H1 (cell line): Measurements from ENCODE around the gene RAB30. TPM values are rescaled to one million over a fixed set of nuclear protein-coding genes. Genes with fewer than 3 reads are reported as not detected.

Source experiments
- CTCF ChIA-PET: fragments of 300-600 bp; sonication (Branson Sonifier 250); formaldehyde crosslinking; loops from one replicate; lab custom pipeline; 2021; ENCODE audit not compliant: partially characterized antibody; lab: Charles Lee
- POLR2A ChIA-PET: fragments of 300-600 bp; sonication (Branson Sonifier 250); formaldehyde crosslinking; loops from one replicate; lab custom pipeline; 2021; ENCODE audit warnings: inconsistent platforms; ENCODE audit not compliant: partially characterized antibody; lab: Charles Lee
- DNase-seq, 2 experiments: peaks; one replicate each; pipeline versions ENCODE4 v3.0.0 to v3.0.0-alpha.2; 2010 to 2022; ENCODE audit warnings: low spot score in 2 of 2, low read depth in 1 of 2, mixed read lengths in 1 of 2
- FAIRE-seq: peaks from 2 replicates; lab custom pipeline; 2011; peaks lifted over from hg19 to GRCh38; lab: Jason Lieb, UNC
- H2AFZ ChIP-seq: 2 replicates; pipeline ENCODE4 v1.8.1; 2012; ENCODE audit warnings: low read length, inconsistent platforms
- H2AK5ac ChIP-seq: 2 replicates; pipeline ENCODE4 v1.6.1; 2013; ENCODE audit warnings: low read depth, low read length
- H2BK120ac ChIP-seq: replicated peaks from 2 replicates; pipeline ENCODE3; 2013; ENCODE audit warnings: low read depth, low read length, inconsistent platforms
- H2BK12ac ChIP-seq: 2 replicates; pipeline ENCODE4 v1.6.1; 2013; ENCODE audit warnings: low read depth, low read length
- H2BK15ac ChIP-seq: 2 replicates; pipeline ENCODE4 v1.6.1; 2013; ENCODE audit warnings: low read length
- H2BK20ac ChIP-seq: 2 replicates; pipeline ENCODE4 v1.6.1; 2013; ENCODE audit warnings: low read length
- H2BK5ac ChIP-seq: 2 replicates; pipeline ENCODE4 v1.6.1; 2013; ENCODE audit warnings: low read depth, low read length
- H3K14ac ChIP-seq: 2 replicates; pipeline ENCODE4 v1.6.1; 2013; ENCODE audit warnings: inconsistent platforms; ENCODE audit not compliant: insufficient read length
- H3K18ac ChIP-seq: 2 replicates; pipeline ENCODE4 v1.6.1; 2013; ENCODE audit warnings: low read length; ENCODE audit errors: extremely low read depth
- H3K23ac ChIP-seq: 2 replicates; pipeline ENCODE4 v1.6.1; 2013; ENCODE audit warnings: inconsistent platforms; ENCODE audit not compliant: insufficient read length
- H3K23me2 ChIP-seq: 2 replicates; pipeline ENCODE4 v1.6.1; 2013; ENCODE audit warnings: low read depth, low read length
- H3K27ac ChIP-seq: 2 replicates; pipeline ENCODE4 v1.6.1; 2011; ENCODE audit warnings: low read depth, low read length, inconsistent platforms
- H3K27me3 ChIP-seq, 4 experiments: replicated peaks in 1 of 4; 1 replicate in 1 of 4; 2 replicates in 3 of 4; pipeline versions ENCODE4 v1.6.1 to v1.8.1; 2011 to 2013; ENCODE audit warnings: low read length in 3 of 4, mild to moderate bottlenecking in 3 of 4, inconsistent platforms in 2 of 4, mixed read lengths in 2 of 4, moderate library complexity in 1 of 4; ENCODE audit not compliant: control insufficient read depth in 3 of 4, insufficient read depth in 3 of 4; ENCODE audit errors: extremely low read depth in 1 of 4
- H3K36me3 ChIP-seq, 4 experiments: 2 replicates each; pipeline versions ENCODE4 v1.6.1 to v1.8.1; 2011 to 2013; ENCODE audit warnings: mild to moderate bottlenecking in 4 of 4, low read length in 3 of 4, moderate library complexity in 2 of 4, control low read depth in 1 of 4, inconsistent platforms in 1 of 4; ENCODE audit not compliant: insufficient read depth in 4 of 4, control insufficient read depth in 2 of 4
- H3K4ac ChIP-seq: replicated peaks from 2 replicates; pipeline ENCODE3; 2013; ENCODE audit warnings: low read length, low read depth, mixed read lengths, inconsistent platforms; ENCODE audit not compliant: insufficient read length
- H3K4me1 ChIP-seq, 4 experiments: replicated peaks in 1 of 4; 1 replicate in 1 of 4; 2 replicates in 3 of 4; pipeline versions ENCODE4 v1.6.1 to v1.8.1; 2011 to 2013; ENCODE audit warnings: low read length in 3 of 4, inconsistent platforms in 2 of 4, mixed read lengths in 1 of 4; ENCODE audit not compliant: insufficient read depth in 4 of 4, control insufficient read depth in 3 of 4
- H3K4me2 ChIP-seq, 2 experiments: 2 replicates each; pipeline versions ENCODE4 v1.6.1 to v1.8.1; 2011 to 2013; ENCODE audit warnings: low read depth in 2 of 2, low read length in 2 of 2, control low read depth in 1 of 2, inconsistent platforms in 1 of 2, mild to moderate bottlenecking in 1 of 2; ENCODE audit not compliant: insufficient read depth in 1 of 2
- H3K4me3 ChIP-seq, 4 experiments: fragments of 200-600, 300-600 bp in 1 of 4; sonication (generic), shearing (Covaris generic), sonication (Bioruptor Twin) in 1 of 4; 2 replicates each; pipeline versions ENCODE4 v1.5.1 to v1.8.1; 2011 to 2016; ENCODE audit warnings: low read length in 4 of 4, low read depth in 3 of 4, control low read depth in 2 of 4, inconsistent platforms in 2 of 4, mild to moderate bottlenecking in 2 of 4, mixed read lengths in 1 of 4, moderate library complexity in 1 of 4; ENCODE audit not compliant: insufficient read depth in 2 of 4; ENCODE audit errors: extremely low read depth in 1 of 4
- H3K56ac ChIP-seq: replicated peaks from 2 replicates; pipeline ENCODE3; 2013; ENCODE audit warnings: low read depth, mild to moderate bottlenecking, mixed read lengths, low read length, inconsistent platforms; ENCODE audit not compliant: insufficient read length
- H3K79me1 ChIP-seq: 2 replicates; pipeline ENCODE4 v1.6.1; 2013; ENCODE audit warnings: low read depth, low read length, control low read depth
- H3K79me2 ChIP-seq, 2 experiments: 2 replicates each; pipeline versions ENCODE4 v1.6.1 to v1.8.1; 2012 to 2013; ENCODE audit warnings: low read length in 2 of 2, mild to moderate bottlenecking in 2 of 2, inconsistent platforms in 1 of 2; ENCODE audit not compliant: insufficient read depth in 2 of 2, control insufficient read depth in 1 of 2
- H3K9ac ChIP-seq, 4 experiments: replicated peaks in 1 of 4; 1 replicate in 1 of 4; 2 replicates in 3 of 4; pipeline versions ENCODE4 v1.6.1 to v1.8.1; 2011 to 2013; ENCODE audit warnings: low read depth in 3 of 4, low read length in 3 of 4, control low read depth in 2 of 4, mild to moderate bottlenecking in 2 of 4, moderate library complexity in 2 of 4, inconsistent platforms in 1 of 4; ENCODE audit errors: extremely low read depth in 1 of 4
- H3K9me3 ChIP-seq, 2 experiments: 2 replicates each; pipeline versions ENCODE4 v1.6.1 to v1.8.1; 2012 to 2013; ENCODE audit warnings: mild to moderate bottlenecking in 2 of 2, moderate library complexity in 2 of 2, control low read depth in 1 of 2, inconsistent platforms in 1 of 2, low read depth in 1 of 2, low read length in 1 of 2, mixed read lengths in 1 of 2; ENCODE audit not compliant: insufficient read depth in 2 of 2
- H4K20me1 ChIP-seq, 2 experiments: replicated peaks in 1 of 2; 2 replicates each; pipeline versions ENCODE3 to v1.8.1; 2011 to 2013; ENCODE audit warnings: inconsistent platforms in 2 of 2, low read length in 2 of 2, mild to moderate bottlenecking in 1 of 2; ENCODE audit not compliant: insufficient read depth in 2 of 2, control insufficient read depth in 1 of 2
- H4K5ac ChIP-seq: 2 replicates; pipeline ENCODE4 v1.6.1; 2013; ENCODE audit warnings: low read length, low read depth, mixed read lengths, inconsistent platforms; ENCODE audit not compliant: insufficient read length
- H4K8ac ChIP-seq: 2 replicates; pipeline ENCODE4 v1.8.0; 2013; ENCODE audit warnings: mild to moderate bottlenecking, moderate library complexity, low read length, inconsistent platforms; ENCODE audit not compliant: insufficient read depth; ENCODE audit errors: extremely low read depth
- H4K91ac ChIP-seq: replicated peaks from 2 replicates; pipeline ENCODE3; 2013; ENCODE audit warnings: low read length, mixed read lengths, inconsistent platforms; ENCODE audit not compliant: insufficient read length
- CBX5 ChIP-seq: fragments of 300-800, 300-1000 bp; sonication (generic); IDR thresholded peaks from 2 replicates; pipeline ENCODE4 v1.7.1; 2016; ENCODE audit warnings: antibody characterized with exemption, low read length, low read depth
- EZH2 ChIP-seq: fragments of 200-600 bp; sonication (generic); IDR thresholded peaks from 2 replicates; pipeline ENCODE4 v1.7.1; 2012; ENCODE audit warnings: low read depth, mild to moderate bottlenecking, moderate library complexity, low read length, inconsistent platforms; ENCODE audit not compliant: severe bottlenecking
- JUND ChIP-seq: IDR thresholded peaks from 2 replicates; pipeline ENCODE4 v1.6.1; 2011; ENCODE audit warnings: mild to moderate bottlenecking, improper control_type of control experiment, low read length
- KDM4A ChIP-seq: IDR thresholded peaks from one replicate; pipeline ENCODE4 v1.7.1; 2012; ENCODE audit warnings: low read depth, mild to moderate bottlenecking, moderate library complexity, low read length, inconsistent platforms; ENCODE audit not compliant: severe bottlenecking
- NANOG ChIP-seq: IDR thresholded peaks from 2 replicates; pipeline ENCODE4 v1.6.1; 2011; ENCODE audit warnings: low read length, low read depth, mild to moderate bottlenecking, inconsistent platforms; ENCODE audit not compliant: insufficient read depth, poor library complexity, severe bottlenecking
- RFX5 ChIP-seq: IDR thresholded peaks from 2 replicates; pipeline ENCODE4 v1.6.1; 2011; ENCODE audit warnings: low read depth, low read length, improper control_type of control experiment, borderline replicate concordance
- RXRA ChIP-seq: IDR thresholded peaks from 2 replicates; pipeline ENCODE4 v1.6.1; 2011; ENCODE audit warnings: low read depth, mild to moderate bottlenecking, low read length, moderate library complexity; ENCODE audit not compliant: insufficient read depth
- TBP ChIP-seq: IDR thresholded peaks from 2 replicates; pipeline ENCODE4 v1.6.1; 2011; ENCODE audit warnings: low read depth, low read length, improper control_type of control experiment
- WGBS, 2 experiments: shearing (Covaris generic) in 1 of 2; methylation state at CpG; one replicate each; pipeline versions ENCODE4 v1.1.6 to v1.1.7; 2013 to 2015; ENCODE audit warnings: low lambda C conversion rate in 2 of 2, mixed read lengths in 2 of 2, inconsistent platforms in 1 of 2, low coverage in 1 of 2, missing lambda C conversion rate in 1 of 2; ENCODE audit not compliant: insufficient replicate concordance in 2 of 2, insufficient coverage in 1 of 2, insufficient read length in 1 of 2; ENCODE audit errors: extremely low coverage in 1 of 2, missing lambda C conversion rate in 1 of 2; 5-methylcytosine and 5-hydroxymethylcytosine counted together
- polyA plus RNA-seq, 7 experiments: library from polyadenylated mRNA; depleted of rRNA in 3 of 7; stranded (reverse) in 5 of 7; unstranded in 2 of 7; fragments of >200 nt in 5 of 7; fragments of 200-250 nt in 2 of 7; gene quantifications; 1 replicate in 5 of 7; 2 replicates in 1 of 7; 4 replicates in 1 of 7; pipeline versions ENCODE4 v1.2.1 to v1.2.3, GENCODE V29; 2011 to 2013; ENCODE audit warnings: missing spikeins in 2 of 7, mixed read lengths in 2 of 7
- total RNA-seq: library from RNA; stranded (reverse); fragmentation: NEBNext Ultra II Directional; extraction: Animal tissue kit (Norgen Biotek cat#: 25700); gene quantifications from 2 replicates; pipeline ENCODE4 v1.2.1, GENCODE V29; 2021
- TF ChIP-seq, protein P1 (sequence below): IDR thresholded peaks from 2 replicates; pipeline ENCODE4 v1.6.1; 2012; ENCODE audit warnings: low read length, inconsistent platforms
- TF ChIP-seq, protein P2 (sequence below): IDR thresholded peaks from 2 replicates; pipeline ENCODE4 v1.6.1; 2012; ENCODE audit warnings: inconsistent platforms

The RAB30 gene
- total and polyA plus RNA-seq, 2 of the 8 experiments (the other 6 are each of a cell fraction or from before 2014, with no cell fraction given) = 1.6 to 11.7 TPM

DNA sequence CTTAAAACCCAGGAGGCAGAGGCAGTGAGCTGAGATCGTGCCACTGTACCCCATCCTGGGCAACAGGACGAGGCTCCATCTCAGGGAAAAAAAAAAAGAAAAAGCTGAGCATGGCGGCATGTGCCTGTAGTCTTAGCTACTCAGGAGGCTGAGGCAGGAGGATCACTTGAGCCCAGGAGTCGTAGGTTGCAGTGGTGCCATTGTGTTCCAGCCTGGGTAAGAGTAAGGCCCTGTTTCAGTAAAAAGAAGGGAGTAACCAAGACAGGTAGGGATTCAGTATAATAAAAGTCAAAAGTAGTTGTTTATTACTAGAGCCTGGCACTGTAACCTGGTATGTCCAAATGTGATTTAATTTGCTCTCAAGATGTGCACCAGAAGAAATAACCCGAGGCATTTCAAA is 8.1 kb upstream of the RAB30 start:
- Histone ChIP-seq H3K27ac (no peak overlapping the region), H2BK12ac (no peak overlapping the region), H3K14ac (no peak overlapping the region), H3K4me3 (no peak overlapping the region), H3K18ac (no peak overlapping the region), H3K23me2 (no peaks in the 10 kb centered on the region), H3K36me3 (peaks cover 0 to 42% (median 5%) of the 10 kb centered on the region in 4 experiments; a peak in 3 of 8 replicates), H3K56ac (no peak overlapping the region), H4K91ac (no peak overlapping the region), H3K4me2 (no peak overlapping the region), H3K27me3 (no peaks in the 10 kb centered on the region), H4K5ac (no peak overlapping the region), H2BK120ac (no peak overlapping the region), H3K4me1 (no peaks in the 10 kb centered on the region), H3K23ac (no peak overlapping the region), H4K8ac (no peak overlapping the region), H3K79me1 (no peaks in the 10 kb centered on the region), H2BK15ac (no peak overlapping the region), H2BK5ac (no peak overlapping the region), H4K20me1 (peaks cover 0 to 3% of the 10 kb centered on the region in 2 experiments), H2AFZ (no peak overlapping the region), H2BK20ac (no peak overlapping the region), H3K9ac (no peak overlapping the region), H3K4ac (no peak overlapping the region), H3K9me3 (no peaks in the 10 kb centered on the region), H3K79me2 (peaks cover 0 to 5% of the 10 kb centered on the region in 2 experiments; a peak in 1 of 4 replicates), H2AK5ac (no peak overlapping the region)
- CTCF ChIA-PET = interaction anchor here (1.5 to 1.9 kb wide), 2 partner anchors 9 kb away, joined by 5 read pairs; no protein-coding TSS in a partner anchor
- 95% methylated on average over 5 of the region's 5 CpGs; no CpG with 5 or more reads in 1 of the 2 experiments for WGBS, 2 experiments
- no peak for DNase-seq
- POLR2A ChIA-PET = interaction anchor here (1.1 to 2.9 kb wide), 3 partner anchors 8 to 76 kb away, joined by 3 to 14 read pairs (median 6); partner anchors contain the start of genes PCF11 and RAB30
- FAIRE-seq = no peak
- TF ChIP-seq, protein P1, sequence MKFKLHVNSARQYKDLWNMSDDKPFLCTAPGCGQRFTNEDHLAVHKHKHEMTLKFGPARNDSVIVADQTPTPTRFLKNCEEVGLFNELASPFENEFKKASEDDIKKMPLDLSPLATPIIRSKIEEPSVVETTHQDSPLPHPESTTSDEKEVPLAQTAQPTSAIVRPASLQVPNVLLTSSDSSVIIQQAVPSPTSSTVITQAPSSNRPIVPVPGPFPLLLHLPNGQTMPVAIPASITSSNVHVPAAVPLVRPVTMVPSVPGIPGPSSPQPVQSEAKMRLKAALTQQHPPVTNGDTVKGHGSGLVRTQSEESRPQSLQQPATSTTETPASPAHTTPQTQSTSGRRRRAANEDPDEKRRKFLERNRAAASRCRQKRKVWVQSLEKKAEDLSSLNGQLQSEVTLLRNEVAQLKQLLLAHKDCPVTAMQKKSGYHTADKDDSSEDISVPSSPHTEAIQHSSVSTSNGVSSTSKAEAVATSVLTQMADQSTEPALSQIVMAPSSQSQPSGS = no peak
- TF ChIP-seq EZH2 = no peak
- no peak for TF ChIP-seq RFX5
- TF ChIP-seq KDM4A = no peak
- TF ChIP-seq TBP = no peak
- no peak for TF ChIP-seq RXRA
- TF ChIP-seq, protein P2, sequence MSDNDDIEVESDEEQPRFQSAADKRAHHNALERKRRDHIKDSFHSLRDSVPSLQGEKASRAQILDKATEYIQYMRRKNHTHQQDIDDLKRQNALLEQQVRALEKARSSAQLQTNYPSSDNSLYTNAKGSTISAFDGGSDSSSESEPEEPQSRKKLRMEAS = no peak
- no peak for TF ChIP-seq JUND
- no peak for TF ChIP-seq CBX5
- TF ChIP-seq NANOG = no peak
